ENCODE results near the gene SEBOX.
A peak's percentile ranks its signal among the peaks of the same experiment; 100 is the strongest.

SEBOX gene

GRCh38 chr17:28325211-28325610, 39.8 kb downstream of the SEBOX start:
- Histone ChIP-seq H2AFZ (ENCODE audit: low read depth, low read length) (no peak overlapping the region), H3K36me3 (ENCODE audit: insufficient read depth, low read length) (peaks cover 53% of the 10 kb centered on the region), H3K4me1 (ENCODE audit: insufficient read depth, low read length) (peaks cover 36% of the 10 kb centered on the region), H3K27me3 (ENCODE audit: insufficient read depth, low read length) (no peaks in the 10 kb centered on the region), H3K9me3 (ENCODE audit: low read length) (no peaks in the 10 kb centered on the region), H3K4me3 (ENCODE audit: low read length) (no peak overlapping the region)

- Histone ChIP-seq H3K36me3 (ENCODE audit: insufficient read depth, low read length) (peaks cover 53% of the 10 kb centered on the region), H3K4me3 (ENCODE audit: low read length) (no peak overlapping the region), H2AFZ (ENCODE audit: low read depth, low read length) (no peak overlapping the region), H3K27me3 (ENCODE audit: insufficient read depth, low read length) (no peaks in the 10 kb centered on the region), H3K9me3 (ENCODE audit: low read length) (no peaks in the 10 kb centered on the region), H3K4me1 (ENCODE audit: insufficient read depth, low read length) (peaks cover 40% of the 10 kb centered on the region)
These were observed 40.2 kb downstream of the SEBOX start for GRCh38 chr17:28324781-28325180.

- Histone ChIP-seq H3K4me3 (ENCODE audit: low read length) (no peak overlapping the region), H3K36me3 (ENCODE audit: insufficient read depth, low read length) (peaks cover 51% of the 10 kb centered on the region)
These were observed 40.7 kb downstream of the SEBOX start for GRCh38 chr17:28324267-28324745.

GRCh38 chr17:28320215-28321061, 44.6 kb downstream of the SEBOX start:
- Histone ChIP-seq H3K27me3 (ENCODE audit: insufficient read depth, low read length) (no peaks in the 10 kb centered on the region), H3K36me3 (ENCODE audit: insufficient read depth, low read length) (peaks cover 14% of the 10 kb centered on the region), H3K4me3 (ENCODE audit: low read length) (peak overlapping the region; percentile 59), H2AFZ (ENCODE audit: low read depth, low read length) (no peak overlapping the region), H3K9me3 (ENCODE audit: low read length) (no peaks in the 10 kb centered on the region), H3K4me1 (ENCODE audit: insufficient read depth, low read length) (peaks cover 36% of the 10 kb centered on the region)

More at GRCh38 chr17:28324267-28324745, 40.7 kb downstream of the SEBOX start:
- Histone ChIP-seq H3K27me3 (ENCODE audit: insufficient read depth, low read length) (no peaks in the 10 kb centered on the region), H3K4me1 (ENCODE audit: insufficient read depth, low read length) (peaks cover 40% of the 10 kb centered on the region), H2AFZ (ENCODE audit: low read depth, low read length) (no peak overlapping the region), H3K9me3 (ENCODE audit: low read length) (no peaks in the 10 kb centered on the region)

DNA sequence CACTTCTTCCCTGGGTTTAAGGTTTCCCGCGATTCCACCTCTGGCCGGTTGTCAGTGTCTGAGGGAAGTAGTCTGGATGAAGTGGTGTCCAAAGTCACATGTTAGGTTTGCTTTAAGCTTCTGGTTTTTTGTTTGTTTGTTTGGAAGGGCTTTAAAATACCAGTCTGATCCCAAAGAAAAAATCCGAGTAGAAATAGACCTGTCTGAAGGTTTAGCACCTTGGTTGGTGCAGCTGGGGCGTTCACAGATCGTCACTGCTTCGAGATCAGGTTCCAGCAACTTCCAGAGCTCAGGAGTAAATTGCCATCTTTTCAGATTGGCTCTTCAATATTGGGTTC, 45.4 kb downstream of the SEBOX start:
- Histone ChIP-seq H3K4me3 (ENCODE audit: low read length) (peak overlapping the region; percentile 59), H2AFZ (ENCODE audit: low read depth, low read length) (peak overlapping the region; percentile 31), H3K9me3 (ENCODE audit: low read length) (no peaks in the 10 kb centered on the region), H3K36me3 (ENCODE audit: insufficient read depth, low read length) (peaks cover 8% of the 10 kb centered on the region), H3K4me1 (ENCODE audit: insufficient read depth, low read length) (peaks cover 36% of the 10 kb centered on the region), H3K27me3 (ENCODE audit: insufficient read depth, low read length) (no peaks in the 10 kb centered on the region)

DNA sequence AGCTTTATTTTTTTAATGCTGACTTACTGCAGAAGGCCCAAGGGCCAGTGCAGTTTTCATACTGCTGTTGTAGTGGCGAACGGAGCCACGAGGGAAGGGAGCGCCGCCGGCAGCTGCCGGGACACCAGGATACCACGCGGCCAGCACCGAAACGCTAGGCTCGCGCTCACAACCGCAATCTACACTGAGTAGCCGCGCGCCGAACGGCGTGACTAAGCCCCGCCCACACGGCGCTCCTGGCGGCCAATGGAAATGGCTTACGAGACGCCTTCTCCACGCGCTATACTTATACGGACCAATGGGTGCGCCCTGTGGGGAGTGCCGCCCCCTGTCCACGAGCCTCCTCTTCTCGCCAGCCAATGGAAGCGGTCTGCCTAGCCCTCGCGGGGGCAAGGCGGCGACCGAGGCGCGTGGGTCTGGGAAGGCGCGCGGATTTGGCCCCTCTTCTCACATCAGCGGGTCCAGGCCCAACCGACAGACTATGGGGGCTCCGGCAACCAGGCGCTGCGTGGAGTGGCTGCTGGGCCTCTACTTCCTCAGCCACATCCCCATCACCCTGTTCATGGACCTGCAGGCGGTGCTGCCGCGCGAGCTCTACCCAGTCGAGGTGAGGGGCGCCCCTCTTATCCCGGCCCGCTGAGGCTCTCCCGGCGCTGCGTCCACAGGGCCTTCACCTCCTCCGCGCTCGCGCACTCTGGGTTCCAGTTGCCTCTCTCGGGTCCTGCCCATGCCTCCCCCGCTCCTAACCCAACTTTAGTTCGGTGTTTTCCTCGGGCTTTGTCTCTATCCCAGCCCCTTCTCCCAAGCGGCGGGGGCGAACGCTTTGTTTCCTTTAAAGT, 46.0 kb downstream of the SEBOX start, which contains the start of gene TMEM97:
Gene TMEM97 (plus strand): TSS at position 442 of the 839 bp plus-strand sequence. CDS start 40 bp downstream, at position 482.
- Histone ChIP-seq H3K36me3 (ENCODE audit: insufficient read depth, low read length) (peaks cover 8% of the 10 kb centered on the region), H3K9me3 (ENCODE audit: low read length) (no peaks in the 10 kb centered on the region), H3K27me3 (ENCODE audit: insufficient read depth, low read length) (no peaks in the 10 kb centered on the region), H3K4me3 (ENCODE audit: low read length) (peak within 1 kb of the TSS; percentile 59), H2AFZ (ENCODE audit: low read depth, low read length) (peak within 1 kb of the TSS; percentile 53), H3K4me1 (ENCODE audit: insufficient read depth, low read length) (peaks cover 33% of the 10 kb centered on the region)

DNA sequence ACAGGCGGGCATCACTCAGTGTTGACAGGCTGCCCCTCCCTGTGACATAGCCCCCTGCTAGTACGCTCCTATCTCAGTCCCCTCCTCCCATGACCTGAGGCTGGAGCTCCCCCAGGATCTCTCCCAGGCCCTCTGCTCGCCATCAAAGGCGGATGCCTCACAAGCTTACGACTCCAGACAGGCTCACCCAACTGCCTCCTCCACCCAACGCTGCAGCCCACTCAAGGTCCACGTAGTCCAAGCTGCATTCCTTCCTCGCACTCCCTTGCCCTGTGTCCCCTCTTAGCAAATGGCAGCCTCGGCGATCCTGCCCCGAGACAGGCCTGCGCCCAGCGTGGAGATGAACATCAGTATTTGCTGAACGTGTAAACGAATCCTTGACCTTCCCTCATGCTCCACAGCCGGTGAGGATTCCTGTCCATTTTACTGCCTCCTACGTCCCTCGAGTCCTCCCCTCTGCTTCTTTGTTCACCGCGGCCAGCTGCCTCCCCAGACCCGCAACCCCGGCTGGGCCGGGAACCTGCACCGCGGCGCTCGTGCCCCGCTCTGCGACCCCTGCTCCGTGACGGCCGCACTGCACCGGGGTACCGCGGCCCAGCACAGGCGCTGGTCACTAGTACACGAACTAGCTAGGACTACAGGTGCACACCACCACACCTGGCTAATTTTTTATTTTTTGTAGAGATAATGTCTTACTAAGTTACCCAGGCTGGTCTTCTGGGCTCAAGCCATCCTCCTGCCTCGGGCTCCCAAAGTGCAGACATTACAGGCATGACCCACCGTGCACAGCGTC, 46.8 kb downstream of the SEBOX start:
- H3K9me3 ChIP-seq (ENCODE audit: low read length), result no peaks in the 10 kb centered on the region
- H3K36me3 ChIP-seq (ENCODE audit: insufficient read depth, low read length), result peaks cover 8% of the 10 kb centered on the region
- H3K4me3 ChIP-seq (ENCODE audit: low read length), result peak overlapping the region; percentile 59

DNA sequence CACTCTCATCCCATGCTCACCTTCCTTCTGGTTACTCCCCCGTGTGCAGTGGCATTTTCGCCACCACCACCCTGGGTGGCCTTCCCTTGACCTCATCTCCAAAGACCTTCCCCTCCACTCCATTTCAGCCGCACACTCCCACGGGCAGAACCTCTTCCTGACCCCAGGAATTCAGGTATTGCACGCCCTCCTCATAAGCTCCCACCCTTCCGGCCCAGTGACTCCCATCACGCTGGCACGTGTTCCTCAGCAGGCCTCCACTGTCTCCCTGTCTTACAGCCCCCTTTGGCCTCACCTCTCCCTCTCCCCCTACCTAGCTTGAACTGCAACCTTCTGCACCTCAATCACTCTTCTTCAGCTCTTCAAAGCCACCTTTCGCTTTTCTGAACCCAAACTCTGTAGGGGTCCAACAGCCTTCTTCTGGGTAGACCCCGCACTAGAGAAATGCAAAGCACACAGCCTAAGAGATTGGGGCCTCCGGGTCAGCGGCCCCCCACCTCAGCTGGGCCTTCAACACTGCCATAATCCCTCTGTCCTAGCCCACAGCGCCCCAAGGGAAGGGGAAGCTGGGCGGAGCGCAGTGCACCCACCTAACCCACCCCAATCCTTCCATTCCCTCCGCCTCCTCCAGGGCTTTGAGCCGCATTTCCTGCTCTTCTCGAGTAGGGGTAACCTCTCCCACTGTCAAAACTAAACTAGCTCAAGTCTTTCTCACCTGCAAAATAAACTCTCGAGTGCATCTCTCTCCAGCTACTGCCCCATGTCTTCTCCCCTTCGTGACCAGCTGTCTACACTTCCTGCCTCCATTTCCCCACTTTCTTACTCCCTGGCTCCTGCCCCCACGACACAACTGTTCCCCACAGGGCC, 47.7 kb downstream of the SEBOX start:
- H3K4me3 ChIP-seq (ENCODE audit: low read length), result peak overlapping the region; percentile 59
- H3K27me3 ChIP-seq (ENCODE audit: insufficient read depth, low read length), result no peaks in the 10 kb centered on the region
- H3K9me3 ChIP-seq (ENCODE audit: low read length), result no peaks in the 10 kb centered on the region
- H3K36me3 ChIP-seq (ENCODE audit: insufficient read depth, low read length), result peaks cover 8% of the 10 kb centered on the region
- H3K4me1 ChIP-seq (ENCODE audit: insufficient read depth, low read length), result peaks cover 30% of the 10 kb centered on the region
- H2AFZ ChIP-seq (ENCODE audit: low read depth, low read length), result peak overlapping the region; percentile 53

More for the DNA sequence above, 46.8 kb downstream of the SEBOX start:
- no peaks in the 10 kb centered on the region for H3K27me3 ChIP-seq (ENCODE audit: insufficient read depth, low read length)
- peaks cover 30% of the 10 kb centered on the region for H3K4me1 ChIP-seq (ENCODE audit: insufficient read depth, low read length)
- peak overlapping the region; percentile 53 for H2AFZ ChIP-seq (ENCODE audit: low read depth, low read length)

- Histone ChIP-seq H3K27me3 (ENCODE audit: insufficient read depth, low read length) (no peaks in the 10 kb centered on the region), H3K4me1 (ENCODE audit: insufficient read depth, low read length) (peaks cover 24% of the 10 kb centered on the region), H3K9me3 (ENCODE audit: low read length) (no peaks in the 10 kb centered on the region), H2AFZ (ENCODE audit: low read depth, low read length) (no peak overlapping the region), H3K4me3 (ENCODE audit: low read length) (no peak overlapping the region), H3K36me3 (ENCODE audit: insufficient read depth, low read length) (peaks cover 4% of the 10 kb centered on the region)
These were observed 48.9 kb downstream of the SEBOX start for GRCh38 chr17:28315846-28316705.

GRCh38 chr17:28313841-28314240, 51.2 kb downstream of the SEBOX start:
- Histone ChIP-seq H3K27me3 (ENCODE audit: insufficient read depth, low read length) (no peaks in the 10 kb centered on the region), H3K4me1 (ENCODE audit: insufficient read depth, low read length) (peaks cover 12% of the 10 kb centered on the region), H3K36me3 (ENCODE audit: insufficient read depth, low read length) (no peaks in the 10 kb centered on the region), H3K9me3 (ENCODE audit: low read length) (no peaks in the 10 kb centered on the region), H3K4me3 (ENCODE audit: low read length) (no peak overlapping the region), H2AFZ (ENCODE audit: low read depth, low read length) (no peak overlapping the region)

Measured in neuron (in vitro differentiated cells).